NT2/D1 (cell line): Measurements from ENCODE around the gene CCR6.

Source experiments
- YY1 ChIP-seq: IDR thresholded peaks from 2 replicates; pipeline ENCODE4 v1.6.1; 2011; ENCODE audit not compliant: insufficient read length, insufficient read depth
- ZNF274 ChIP-seq: IDR thresholded peaks from 2 replicates; pipeline ENCODE4 v1.6.1; 2011; ENCODE audit warnings: mild to moderate bottlenecking, low read depth, low read length

- TF ChIP-seq YY1 (no peak), ZNF274 (no peak)
These were observed 40.6 kb downstream of the CCR6 start for GRCh38 chr6:167163476-167164011.
